ENCODE measurements around the gene GRIPAP1.
A peak's percentile ranks its signal among the peaks of the same experiment; 100 is the strongest.

The GRIPAP1 gene

GRCh38 chrX:49019050-49019449 is 17.0 kb upstream of the GRIPAP1 start:
- TF ChIP-seq, protein P1, sequence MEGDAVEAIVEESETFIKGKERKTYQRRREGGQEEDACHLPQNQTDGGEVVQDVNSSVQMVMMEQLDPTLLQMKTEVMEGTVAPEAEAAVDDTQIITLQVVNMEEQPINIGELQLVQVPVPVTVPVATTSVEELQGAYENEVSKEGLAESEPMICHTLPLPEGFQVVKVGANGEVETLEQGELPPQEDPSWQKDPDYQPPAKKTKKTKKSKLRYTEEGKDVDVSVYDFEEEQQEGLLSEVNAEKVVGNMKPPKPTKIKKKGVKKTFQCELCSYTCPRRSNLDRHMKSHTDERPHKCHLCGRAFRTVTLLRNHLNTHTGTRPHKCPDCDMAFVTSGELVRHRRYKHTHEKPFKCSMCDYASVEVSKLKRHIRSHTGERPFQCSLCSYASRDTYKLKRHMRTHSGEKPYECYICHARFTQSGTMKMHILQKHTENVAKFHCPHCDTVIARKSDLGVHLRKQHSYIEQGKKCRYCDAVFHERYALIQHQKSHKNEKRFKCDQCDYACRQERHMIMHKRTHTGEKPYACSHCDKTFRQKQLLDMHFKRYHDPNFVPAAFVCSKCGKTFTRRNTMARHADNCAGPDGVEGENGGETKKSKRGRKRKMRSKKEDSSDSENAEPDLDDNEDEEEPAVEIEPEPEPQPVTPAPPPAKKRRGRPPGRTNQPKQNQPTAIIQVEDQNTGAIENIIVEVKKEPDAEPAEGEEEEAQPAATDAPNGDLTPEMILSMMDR (IDR thresholded peaks at IDR 0.05; ENCODE audit: control insufficient read depth, insufficient read depth, low read depth, low read length, missing control alignments): no peak
- DNase-seq (ENCODE audit: low read depth): no peak
- H3K4me3 ChIP-seq (ENCODE audit: control insufficient read depth, low read depth, low read length): no peak overlapping the region

- no peak overlapping the region for H3K4me3 ChIP-seq (ENCODE audit: control insufficient read depth, low read depth, low read length)
- DNase-seq (ENCODE audit: low read depth): no peak
- TF ChIP-seq, protein P1 (IDR thresholded peaks at IDR 0.05; ENCODE audit: control insufficient read depth, insufficient read depth, low read depth, low read length, missing control alignments): no peak
These were observed 1.6 kb upstream of the GRIPAP1 start for GRCh38 chrX:49003696-49004095.

- TF ChIP-seq, protein P1 (IDR thresholded peaks at IDR 0.05; ENCODE audit: control insufficient read depth, insufficient read depth, low read depth, low read length, missing control alignments): no peak
- no peak for DNase-seq (ENCODE audit: low read depth)
- peak overlapping the region; percentile 79 for H3K4me3 ChIP-seq (ENCODE audit: control insufficient read depth, low read depth, low read length)
These were observed 458 bp downstream of the GRIPAP1 start for GRCh38 chrX:49001521-49002090.

GRCh38 chrX:49000636-49001035 is 1.4 kb downstream of the GRIPAP1 start:
- H3K4me3 ChIP-seq (ENCODE audit: control insufficient read depth, low read depth, low read length): no peak overlapping the region
- no peak for DNase-seq (ENCODE audit: low read depth)
- TF ChIP-seq, protein P1 (IDR thresholded peaks at IDR 0.05; ENCODE audit: control insufficient read depth, insufficient read depth, low read depth, low read length, missing control alignments): no peak

GRCh38 chrX:48999030-48999429 is 3.0 kb downstream of the GRIPAP1 start:
- DNase-seq (ENCODE audit: low read depth): no peak
- H3K4me3 ChIP-seq (ENCODE audit: control insufficient read depth, low read depth, low read length): no peak overlapping the region
- TF ChIP-seq, protein P1 (IDR thresholded peaks at IDR 0.05; ENCODE audit: control insufficient read depth, insufficient read depth, low read depth, low read length, missing control alignments): no peak

- no peak for DNase-seq (ENCODE audit: low read depth)
- TF ChIP-seq, protein P1 (IDR thresholded peaks at IDR 0.05; ENCODE audit: control insufficient read depth, insufficient read depth, low read depth, low read length, missing control alignments): no peak
- H3K4me3 ChIP-seq (ENCODE audit: control insufficient read depth, low read depth, low read length): no peak overlapping the region
These were observed 3.7 kb downstream of the GRIPAP1 start for GRCh38 chrX:48998391-48998790.

- TF ChIP-seq, protein P1 (IDR thresholded peaks at IDR 0.05; ENCODE audit: control insufficient read depth, insufficient read depth, low read depth, low read length, missing control alignments): no peak
- H3K4me3 ChIP-seq (ENCODE audit: control insufficient read depth, low read depth, low read length): no peak overlapping the region
- DNase-seq (ENCODE audit: low read depth): no peak
These were observed 4.2 kb downstream of the GRIPAP1 start for GRCh38 chrX:48997865-48998264.

Data from AG09309 (cell line).